GM13977 (cell line): ENCODE data around the gene CYB561D2.

ENCODE experiments used
- DNase-seq: peaks from one replicate; pipeline ENCODE4 v3.0.0; 2012; ENCODE audit warnings: low spot score
- in situ Hi-C: fragments of 300-500 bp; cut with MboI; formaldehyde crosslinking; loops from one replicate; pipeline ENCODE4 v1.12.0; 2022; ENCODE audit warnings: low sequenced_read_pairs, low pct_unique_long_range_greater_than_20kb, mixed read lengths, inconsistent platforms; ENCODE audit not compliant: unreplicated experiment
- TF ChIP-seq, protein P1 (sequence below): IDR thresholded peaks from 2 replicates; pipeline ENCODE4 v1.5.1; 2012; ENCODE audit warnings: mild to moderate bottlenecking, control low read depth; ENCODE audit not compliant: insufficient read depth; ENCODE audit errors: extremely low read depth, missing control alignments

Gene CYB561D2

DNA sequence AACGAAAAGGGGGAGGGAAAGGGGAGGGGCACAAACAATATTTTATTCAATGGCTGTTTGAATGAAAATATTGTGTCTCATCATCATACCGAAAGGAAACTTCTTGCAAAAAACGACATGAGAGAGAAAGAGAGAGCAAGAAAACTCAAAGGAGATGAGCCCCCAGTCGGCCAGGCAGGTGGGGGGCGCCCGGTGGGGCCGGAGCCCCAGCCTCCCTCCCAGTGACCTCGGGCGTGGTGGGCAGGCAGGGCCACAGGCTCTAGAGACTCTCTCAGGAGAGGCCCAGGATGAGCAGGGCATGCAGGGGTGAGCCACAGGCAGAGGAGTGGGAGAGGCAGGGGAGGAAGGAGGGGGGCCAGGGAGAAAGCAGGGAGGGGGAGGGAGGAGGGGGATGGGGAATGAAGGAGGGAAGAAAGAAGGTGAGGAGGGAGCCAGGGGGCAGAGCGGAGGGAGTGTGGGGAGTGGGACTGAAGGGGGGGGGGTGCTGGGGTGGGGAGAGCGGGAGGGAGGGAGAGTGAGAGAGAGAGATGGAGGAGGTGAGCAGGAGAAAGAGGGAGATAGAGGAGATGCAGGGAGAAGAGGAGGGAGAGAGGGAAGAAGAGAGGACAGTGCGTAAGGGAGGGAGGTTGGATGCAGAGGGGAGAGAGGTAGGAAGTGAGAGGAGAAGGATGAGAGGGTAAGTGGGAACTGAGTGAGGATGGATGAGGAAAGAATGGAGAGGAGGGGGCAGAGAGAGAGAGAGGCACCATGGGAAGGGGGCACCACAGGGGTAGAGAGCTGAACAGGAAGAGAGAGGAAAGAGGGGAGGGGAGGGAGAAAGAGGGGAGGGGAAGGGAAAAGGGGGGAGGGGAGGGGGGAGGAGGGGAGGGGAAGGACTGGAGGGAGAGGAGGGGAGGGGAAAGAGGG lies 22.7 kb downstream of the CYB561D2 start:
- TF ChIP-seq, protein P1, sequence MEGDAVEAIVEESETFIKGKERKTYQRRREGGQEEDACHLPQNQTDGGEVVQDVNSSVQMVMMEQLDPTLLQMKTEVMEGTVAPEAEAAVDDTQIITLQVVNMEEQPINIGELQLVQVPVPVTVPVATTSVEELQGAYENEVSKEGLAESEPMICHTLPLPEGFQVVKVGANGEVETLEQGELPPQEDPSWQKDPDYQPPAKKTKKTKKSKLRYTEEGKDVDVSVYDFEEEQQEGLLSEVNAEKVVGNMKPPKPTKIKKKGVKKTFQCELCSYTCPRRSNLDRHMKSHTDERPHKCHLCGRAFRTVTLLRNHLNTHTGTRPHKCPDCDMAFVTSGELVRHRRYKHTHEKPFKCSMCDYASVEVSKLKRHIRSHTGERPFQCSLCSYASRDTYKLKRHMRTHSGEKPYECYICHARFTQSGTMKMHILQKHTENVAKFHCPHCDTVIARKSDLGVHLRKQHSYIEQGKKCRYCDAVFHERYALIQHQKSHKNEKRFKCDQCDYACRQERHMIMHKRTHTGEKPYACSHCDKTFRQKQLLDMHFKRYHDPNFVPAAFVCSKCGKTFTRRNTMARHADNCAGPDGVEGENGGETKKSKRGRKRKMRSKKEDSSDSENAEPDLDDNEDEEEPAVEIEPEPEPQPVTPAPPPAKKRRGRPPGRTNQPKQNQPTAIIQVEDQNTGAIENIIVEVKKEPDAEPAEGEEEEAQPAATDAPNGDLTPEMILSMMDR, result no peak
- in situ Hi-C loops, result no loop called here
- no peak for DNase-seq

DNA sequence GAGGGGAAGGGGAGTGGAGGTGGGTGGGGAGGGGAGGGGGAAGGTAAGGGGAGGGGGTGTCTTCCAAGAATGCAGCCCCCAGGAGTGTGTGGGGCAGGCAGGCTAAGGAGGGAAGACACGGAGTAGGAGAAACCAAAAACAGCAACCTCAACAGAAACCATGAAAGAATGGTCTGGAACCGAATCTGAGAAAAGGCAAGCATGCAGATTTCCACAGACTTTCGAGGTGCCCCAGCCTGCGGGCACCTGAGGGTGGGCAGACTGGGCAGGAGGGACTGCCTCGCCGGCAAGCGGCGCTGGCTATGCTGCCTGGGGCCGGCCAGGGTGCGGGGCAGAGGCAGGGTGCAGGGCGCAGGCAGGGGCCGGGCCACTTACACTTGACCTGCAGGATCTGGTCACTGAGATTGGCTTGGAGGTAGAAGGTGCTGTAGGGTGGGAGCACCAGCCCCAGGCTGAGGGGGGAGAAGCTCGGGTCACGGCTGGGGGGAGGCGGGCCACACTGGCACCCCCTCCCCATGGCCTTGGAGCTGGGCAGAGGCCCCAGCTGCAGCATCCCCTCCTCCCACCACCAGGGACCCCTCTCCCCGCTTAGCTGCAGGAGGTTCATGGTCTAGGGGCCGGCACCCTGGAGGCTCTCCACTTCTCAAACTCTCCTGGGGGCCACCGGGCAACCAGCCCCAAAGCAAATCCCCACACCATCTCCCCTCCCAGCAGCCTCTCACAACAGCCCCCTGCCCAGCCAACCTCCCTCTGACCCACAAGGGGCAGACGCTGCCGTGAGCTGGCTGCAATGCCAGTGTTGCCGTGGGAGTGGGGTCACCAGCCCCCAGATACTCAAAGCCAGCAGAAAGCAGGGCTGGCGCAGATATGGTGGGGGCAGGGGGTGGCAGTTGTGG lies 23.9 kb downstream of the CYB561D2 start:
- no peak for DNase-seq
- TF ChIP-seq, protein P1, result no peak
- in situ Hi-C loops, result no loop called here

DNA sequence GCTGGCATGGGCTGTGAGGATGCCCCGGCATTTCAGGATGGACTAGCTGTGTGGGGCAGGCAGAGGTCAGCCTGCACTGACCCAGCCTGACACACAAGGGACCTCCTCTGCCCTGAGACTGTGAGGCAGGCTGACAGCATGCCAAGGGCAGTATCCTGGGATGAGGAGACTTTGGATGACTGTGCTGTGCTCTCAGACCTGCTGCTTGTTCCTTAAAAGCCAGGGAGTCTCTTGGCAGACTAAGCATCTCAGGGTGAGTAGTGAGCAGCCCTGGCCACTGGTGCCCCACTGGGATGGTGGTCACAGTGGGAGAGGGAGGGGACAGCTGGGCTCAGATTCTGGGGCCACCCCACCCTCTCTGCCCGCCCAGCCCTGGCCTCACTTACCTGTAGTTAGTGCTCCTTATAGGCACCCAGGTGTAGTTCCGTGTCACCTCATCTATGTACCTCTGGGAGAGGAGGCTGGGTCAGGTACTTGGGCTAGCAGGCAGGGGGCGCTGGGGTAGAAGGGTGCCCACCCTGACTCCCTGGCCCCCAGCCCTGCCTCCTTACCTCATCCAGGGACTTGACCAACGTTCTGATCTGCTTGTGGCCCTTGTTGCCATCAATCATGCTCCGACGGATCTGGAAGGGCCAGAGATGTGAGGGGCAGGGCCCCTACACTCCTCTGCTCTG lies 24.7 kb downstream of the CYB561D2 start:
- TF ChIP-seq, protein P1, result peak; percentile 13
- DNase-seq, result no peak
- in situ Hi-C loops, result no loop called here

DNA sequence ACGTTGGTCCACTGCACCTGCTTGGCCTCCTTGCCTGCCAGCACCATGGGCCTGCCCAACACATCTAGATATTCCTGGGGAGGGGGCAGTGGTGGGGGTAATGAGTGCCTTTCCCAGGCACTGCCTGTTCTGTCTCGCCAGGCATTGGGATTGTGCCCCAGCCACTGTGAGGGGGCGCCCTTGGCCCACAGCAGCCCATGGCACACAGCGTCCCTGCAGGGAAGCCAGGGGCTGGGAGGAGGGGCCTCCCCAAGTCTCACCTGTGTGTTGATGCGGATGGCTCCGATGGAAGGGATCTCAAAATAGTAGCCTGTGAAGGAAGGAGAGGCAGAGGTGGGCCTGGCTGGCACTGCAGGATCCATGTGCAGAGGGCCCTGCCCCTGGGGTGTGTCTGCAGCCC lies 27.4 kb downstream of the CYB561D2 start:
- no peak for DNase-seq

DNA sequence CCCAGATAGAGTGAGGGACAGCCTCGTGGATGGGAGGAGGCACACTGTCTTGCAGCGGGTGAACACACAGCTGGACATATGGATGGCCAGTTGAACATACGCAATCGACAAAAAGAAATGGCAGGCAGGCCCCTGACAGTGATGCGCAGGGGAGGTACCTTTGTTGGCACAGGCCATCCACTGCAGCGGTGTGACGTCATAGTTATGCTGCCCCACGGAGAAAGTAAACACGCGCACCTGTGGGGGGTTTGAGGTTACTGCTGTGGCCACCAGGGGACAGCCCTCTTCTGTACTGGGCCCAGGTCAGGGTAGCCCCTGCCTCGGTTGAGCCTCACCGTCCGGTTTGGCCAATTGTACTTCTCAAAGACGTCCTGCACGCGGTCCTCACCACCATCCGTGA lies 28.1 kb downstream of the CYB561D2 start:
- in situ Hi-C loops, result no loop called here
- DNase-seq, result no peak
- TF ChIP-seq, protein P1, result no peak

More for the DNA sequence above, 27.4 kb downstream of the CYB561D2 start:
- in situ Hi-C loops, result no loop called here
- TF ChIP-seq, protein P1, result no peak
